Measurements from ENCODE around the gene GPR55. TPM values are rescaled to one million over a fixed set of nuclear protein-coding genes. Genes with fewer than 3 reads are reported as not detected.
A peak's percentile ranks its signal among the peaks of the same experiment; 100 is the strongest.

GPR55 gene
- total RNA-seq, 1 experiment from 2014 or later: not detected

GRCh38 chr2:230887342-230887741 lies 37.7 kb downstream of the GPR55 start:
- no peak overlapping the region for H4K8ac ChIP-seq (replicated peaks; ENCODE audit: insufficient read length, low read depth, low read length)
- Mint-ChIP-seq H3K36me3 (ENCODE audit: insufficient read depth in 1 of 3, low read depth in 3 of 3) (no peaks in the 10 kb centered on the region), H3K4me1 (peaks cover 24 to 26% of the 10 kb centered on the region in 2 experiments), H3K4me3 (no peak overlapping the region), H3K27ac (peak overlapping the region in 1 of 3 experiments; percentile 62; a peak in 1 of 7 replicates), H3K27me3 (ENCODE audit: low read depth) (peaks cover 5% of the 10 kb centered on the region), H3K9me3 (no peaks in the 10 kb centered on the region)
- no peaks in the 10 kb centered on the region for H3K79me1 ChIP-seq (ENCODE audit: insufficient read depth, low read depth, low read length, poor library complexity, severe bottlenecking)
- no CpG with 5 or more reads among the region's 7 CpGs for WGBS (ENCODE audit: extremely low coverage, insufficient read length, low lambda C conversion rate)
- no peaks in the 10 kb centered on the region for H3K79me2 ChIP-seq (ENCODE audit: insufficient read depth, low read length)
- H3K14ac ChIP-seq (ENCODE audit: insufficient read depth, low read length): no peak overlapping the region
- no peak overlapping the region for H3K23ac ChIP-seq (ENCODE audit: insufficient read length, low read depth, low read length)
- H2BK12ac ChIP-seq (ENCODE audit: insufficient read length, low read depth, low read length): no peak overlapping the region
- no peak overlapping the region for H3K18ac ChIP-seq (ENCODE audit: insufficient read length, low read depth, low read length)
- no peaks in the 10 kb centered on the region; the same call in 1 of the 2 replicates for H3K4me1 ChIP-seq (ENCODE audit: insufficient read depth, low read length)
- no peak overlapping the region for H3K9ac ChIP-seq (ENCODE audit: extremely low read depth, insufficient read length, low read length)
- H3K27ac ChIP-seq (ENCODE audit: insufficient read length, low read depth, low read length): no peak overlapping the region
- H3K23me2 ChIP-seq (ENCODE audit: insufficient read length, low read depth, low read length, poor library complexity, severe bottlenecking): no peaks in the 10 kb centered on the region
- H3K56ac ChIP-seq (ENCODE audit: insufficient read length, low read depth, low read length): no peak overlapping the region
- H2AK5ac ChIP-seq (ENCODE audit: insufficient read length, low read length): no peak overlapping the region
- no peak overlapping the region for H2BK5ac ChIP-seq (ENCODE audit: insufficient read length, low read length)
- H3K4me2 ChIP-seq (ENCODE audit: insufficient read depth, insufficient read length, low read length): no peak overlapping the region
- H3K9me3 ChIP-seq (ENCODE audit: control insufficient read depth, low read depth, low read length): no peaks in the 10 kb centered on the region
- no peaks in the 10 kb centered on the region for H3K27me3 ChIP-seq (ENCODE audit: insufficient read depth, low read length)
- DNase-seq: no peak
- H2BK15ac ChIP-seq (ENCODE audit: low read depth, low read length): no peak overlapping the region
- H2BK20ac ChIP-seq (ENCODE audit: low read depth, low read length, poor library complexity, severe bottlenecking): no peak overlapping the region
- no peak overlapping the region for H3T11ph ChIP-seq (ENCODE audit: low read length)
- no peak overlapping the region for H2AFZ ChIP-seq (ENCODE audit: low read length)
- no peak for TF ChIP-seq CTCF (conservative IDR thresholded peaks at IDR 0.05)
- no peak overlapping the region for H3K4ac ChIP-seq (ENCODE audit: low read depth, low read length)
- no peak overlapping the region for H4K5ac ChIP-seq (ENCODE audit: insufficient read length, low read depth, low read length)
- H4K91ac ChIP-seq (ENCODE audit: insufficient read length, low read depth, low read length): no peak overlapping the region
- H4K20me1 ChIP-seq (ENCODE audit: control insufficient read depth, insufficient read depth, insufficient read length): no peaks in the 10 kb centered on the region
- H2BK120ac ChIP-seq (ENCODE audit: low read depth, low read length, poor library complexity, severe bottlenecking): no peak overlapping the region
